Right lobe of liver (tissue), 6 donors: Measurements from ENCODE around the gene PDLIM5. TPM values are rescaled to one million over a fixed set of nuclear protein-coding genes. Genes with fewer than 3 reads are reported as not detected.

Source experiments
- ATAC-seq, 4 donors: fragments of 200-7000 bp; cut with Tn5 transposase; one replicate each; pipeline ENCODE4 v1.9.1; 2020; ENCODE audit warnings: mild to moderate bottlenecking in 4 of 4, moderate library complexity in 4 of 4
- DNase-seq, 3 donors: peaks; one replicate each; pipeline ENCODE4 v3.0.0-alpha.2; 2020
- H3K27ac ChIP-seq, 3 donors: fragments of 200-600 bp; one replicate each; pipeline ENCODE4 v1.8.0; 2022
- H3K27me3 ChIP-seq, 2 donors: fragments of 200-600 bp; one replicate each; pipeline ENCODE4 v1.8.0; 2022
- H3K36me3 ChIP-seq, 4 donors: fragments of 200-600 bp; sonication (generic) in 1 of 4; one replicate each; pipeline versions ENCODE4 v1.5.1 to v1.8.0; 2017 to 2022; ENCODE audit warnings: control low read depth in 1 of 4
- H3K4me1 ChIP-seq, 4 donors: fragments of 200-600 bp; sonication (generic) in 1 of 4; one replicate each; pipeline versions ENCODE4 v1.5.1 to v1.8.0; 2017 to 2022; ENCODE audit warnings: control low read depth in 1 of 4
- H3K4me3 ChIP-seq, 3 donors: fragments of 200-600 bp; one replicate each; pipeline ENCODE4 v1.8.0; 2022
- H3K9me3 ChIP-seq, 4 donors: fragments of 200-600 bp; sonication (generic) in 1 of 4; one replicate each; pipeline versions ENCODE4 v1.5.1 to v1.8.0; 2017 to 2022; ENCODE audit warnings: control low read depth in 1 of 4
- CTCF ChIP-seq, 4 donors: fragments of 200-600 bp in 3 of 4; fragments of 450-650 bp in 1 of 4; IDR thresholded peaks; one replicate each; pipeline versions ENCODE4 v1.5.1 to v1.8.0; 2016 to 2022; ENCODE audit warnings: antibody characterized with exemption in 4 of 4, mild to moderate bottlenecking in 2 of 4
- POLR2A ChIP-seq: fragments of 450-650 bp; IDR thresholded peaks from one replicate; pipeline ENCODE4 v1.6.1; 2017; ENCODE audit warnings: antibody characterized with exemption, mild to moderate bottlenecking
- WGBS: methylation state at CpG from one replicate; pipeline ENCODE4 v1.1.6; 2018; ENCODE audit warnings: low coverage, low lambda C conversion rate; ENCODE audit not compliant: insufficient coverage; ENCODE audit errors: missing lambda C conversion rate; 5-methylcytosine and 5-hydroxymethylcytosine counted together
- intact Hi-C, 2 donors: fragments of 100-400 bp; cut with DNase I; formaldehyde crosslinking; loops; one replicate each; pipeline versions ENCODE4 v1.11.2 to v1.14.1; 2022
- total RNA-seq, 6 experiments: library from RNA; depleted of rRNA in 2 of 6; stranded (reverse); fragments of >200 nt in 2 of 6; fragmentation: NEBNext Ultra II Directional in 3 of 6; extraction: Animal tissue kit (Norgen Biotek cat#: 25700) in 3 of 6; gene quantifications; one replicate each; pipeline versions ENCODE4 v1.1.0 to v1.2.4, GENCODE V29; 2016 to 2023
- donor health status: DM: no; HTN: yes; CAD: no.
- donor health status: DM: no; HTN: no; CAD: no.
- donor health status: DM: no; HTN: no; CAD: no.
- donor health status: DM: no; HTN: yes; CAD: no.
- donor health status: DM: no; HTN: yes; CAD: no.

Gene PDLIM5
- total RNA-seq, 6 experiments from 2014 or later = 71.9 to 135 (median 101) TPM

DNA sequence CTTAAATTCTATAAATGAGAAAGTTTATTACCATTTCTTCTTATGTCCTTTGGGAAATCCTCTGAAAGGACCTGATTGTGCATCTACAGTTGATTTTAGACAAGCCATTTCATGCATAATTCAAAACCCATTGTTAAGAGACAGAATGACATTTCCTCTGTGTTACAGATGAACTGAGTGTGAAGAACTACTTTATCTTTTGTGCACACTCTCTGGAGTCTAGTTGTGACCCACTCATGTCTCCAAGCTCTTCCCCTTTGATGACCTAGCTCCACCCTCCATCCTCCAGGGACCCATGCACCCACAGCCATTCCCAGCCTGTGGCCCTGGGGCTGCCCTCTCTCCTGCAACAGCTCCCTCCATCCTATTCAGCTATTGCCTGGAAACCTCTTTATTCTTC lies 248.6 kb downstream of the PDLIM5 start:
- Histone ChIP-seq H3K4me1 (no peaks in the 10 kb centered on the region), H3K9me3 (no peaks in the 10 kb centered on the region), H3K36me3 (no peaks in the 10 kb centered on the region), H3K4me3 (no peak overlapping the region), H3K27ac (no peak overlapping the region), H3K27me3 (no peaks in the 10 kb centered on the region)
- intact Hi-C loops = no loop called here
- ATAC-seq (no peak), DNase-seq (no peak)
- TF ChIP-seq CTCF (IDR thresholded peaks at IDR 0.05) = no peak
- TF ChIP-seq POLR2A = no peak

- H3K36me3 ChIP-seq = no peaks in the 10 kb centered on the region
- no peak overlapping the region for H3K27ac ChIP-seq
- H3K4me1 ChIP-seq = no peaks in the 10 kb centered on the region
- DNase-seq (no peak), ATAC-seq (no peak)
- TF ChIP-seq POLR2A (no peak), CTCF (IDR thresholded peaks at IDR 0.05) (no peak)
- 74% methylated on average over 7 of the region's 8 CpGs for WGBS
- no peaks in the 10 kb centered on the region for H3K9me3 ChIP-seq
- H3K4me3 ChIP-seq = no peak overlapping the region
- intact Hi-C loops = no loop called here
- no peaks in the 10 kb centered on the region for H3K27me3 ChIP-seq
Observed at GRCh38 chr4:94701631-94702300, 250.0 kb downstream of the PDLIM5 start.

DNA sequence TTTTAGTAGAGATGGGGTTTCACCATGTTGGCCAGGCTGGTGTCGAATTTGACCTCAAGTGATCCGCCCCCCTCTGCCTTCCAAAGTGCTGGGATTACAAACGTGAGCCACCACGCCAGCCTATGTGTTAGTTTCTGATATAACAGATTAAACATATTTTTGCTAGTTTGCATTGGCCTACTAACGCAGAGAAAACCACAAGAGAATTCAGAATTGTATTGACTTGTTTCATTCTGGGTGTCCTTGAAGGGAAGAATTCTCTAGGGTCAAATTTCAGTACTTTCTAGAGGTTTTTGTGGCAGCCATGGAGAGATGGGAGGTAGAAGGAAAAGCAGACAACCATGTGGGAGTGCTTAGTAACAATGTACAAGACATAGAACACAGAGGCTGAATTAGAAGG lies 259.9 kb downstream of the PDLIM5 start:
- WGBS = 75% methylated on average over 3 of the region's 5 CpGs
- no peak overlapping the region for H3K4me3 ChIP-seq
- intact Hi-C loops = no loop called here
- TF ChIP-seq POLR2A (no peak), CTCF (IDR thresholded peaks at IDR 0.05) (no peak)
- no peaks in the 10 kb centered on the region for H3K27me3 ChIP-seq
- DNase-seq (no peak), ATAC-seq (no peak)
- no peaks in the 10 kb centered on the region for H3K4me1 ChIP-seq
- no peak overlapping the region for H3K27ac ChIP-seq
- H3K36me3 ChIP-seq = no peaks in the 10 kb centered on the region
- no peaks in the 10 kb centered on the region for H3K9me3 ChIP-seq

GRCh38 chr4:94714365-94715160 lies 262.8 kb downstream of the PDLIM5 start:
- DNase-seq (no peak), ATAC-seq (no peak)
- Histone ChIP-seq H3K36me3 (no peaks in the 10 kb centered on the region), H3K9me3 (no peaks in the 10 kb centered on the region), H3K4me3 (no peak overlapping the region), H3K27me3 (no peaks in the 10 kb centered on the region), H3K27ac (no peak overlapping the region), H3K4me1 (no peaks in the 10 kb centered on the region)
- TF ChIP-seq POLR2A (no peak), CTCF (IDR thresholded peaks at IDR 0.05) (no peak)
- intact Hi-C loops = no loop called here
- WGBS = 45% methylated on average over 5 of the region's 5 CpGs
